HS-5 (cell line): Measurements from ENCODE around the gene RBM14.
"Not testable (repeated sequence)": the region's sequence is repeated elsewhere in the genome, so short reads cannot be mapped to it uniquely, and the experiment has no call there.

Source experiments
- DNase-seq: peaks from one replicate; pipeline ENCODE4 v3.0.0-alpha.2; 2012; ENCODE audit warnings: low read depth

RBM14 gene

GRCh38 chr11:66600219-66600618 is 16.2 kb upstream of the RBM14 start:
- no peak for DNase-seq

- no peak for DNase-seq
Measured at GRCh38 chr11:66600631-66601233, 15.7 kb upstream of the RBM14 start.

GRCh38 chr11:66603072-66603471 is 13.4 kb upstream of the RBM14 start:
- no peak for DNase-seq

GRCh38 chr11:66604155-66604554 is 12.3 kb upstream of the RBM14 start:
- DNase-seq = no peak

DNA sequence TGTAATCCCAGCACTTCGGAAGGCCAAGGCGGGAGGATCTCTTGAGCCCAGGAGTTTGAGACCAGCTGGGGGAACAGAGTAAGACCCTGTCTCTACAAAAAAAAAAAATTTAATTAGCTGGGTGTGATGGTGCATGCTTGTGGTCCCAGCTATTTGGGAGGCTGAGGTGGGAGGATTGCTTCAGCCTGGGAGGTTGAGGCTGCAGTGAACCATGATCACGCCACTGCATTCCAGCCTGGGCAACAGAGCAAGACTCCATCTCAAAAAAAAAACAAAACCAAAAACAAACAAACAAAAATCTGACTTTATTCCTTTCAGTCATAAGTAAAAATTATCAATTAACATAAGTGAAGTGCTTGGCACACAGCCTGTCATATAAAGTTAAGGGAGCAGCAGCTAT is 9.8 kb upstream of the RBM14 start:
- not testable (repeated sequence) for DNase-seq

DNA sequence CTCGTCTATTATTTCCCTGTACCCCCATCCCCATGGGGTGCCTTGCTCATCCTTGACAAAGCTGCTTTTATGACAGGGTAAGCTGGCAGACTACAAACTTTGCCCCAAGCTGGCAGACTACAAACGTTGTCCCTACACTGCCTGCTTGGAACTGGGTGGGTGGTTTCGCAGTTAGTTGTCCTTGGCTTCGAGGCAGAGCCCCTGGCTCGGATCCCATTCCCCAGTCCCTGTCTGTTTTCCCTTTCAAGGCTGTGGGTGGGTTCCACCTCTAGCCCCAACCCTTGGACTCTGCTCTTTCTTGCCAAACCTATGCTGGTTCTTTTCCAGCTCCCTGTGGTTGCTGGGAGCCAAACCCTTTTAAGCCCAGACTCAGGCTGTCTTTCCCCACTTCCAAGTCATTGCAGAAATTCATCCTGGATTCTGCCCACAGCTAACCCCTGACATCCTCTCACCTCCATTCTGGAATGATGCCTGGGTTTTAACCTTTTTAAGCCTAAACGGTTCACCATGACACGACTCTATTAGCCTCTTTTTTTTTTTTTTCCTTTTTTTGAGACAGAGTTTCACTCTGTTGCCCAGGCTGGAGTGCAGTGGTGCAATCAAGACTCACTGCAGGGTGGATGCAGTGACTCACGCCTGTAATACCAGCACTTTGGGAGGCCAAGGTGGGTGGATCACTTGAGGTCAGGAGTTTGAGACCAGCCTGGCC is 9.2 kb upstream of the RBM14 start:
- DNase-seq = peak; percentile 15

- DNase-seq = no peak
Measured at GRCh38 chr11:66609721-66610617, 6.5 kb upstream of the RBM14 start.

- DNase-seq = no peak
Measured at GRCh38 chr11:66612458-66612857, 4.0 kb upstream of the RBM14 start.

GRCh38 chr11:66614073-66614472 is 2.4 kb upstream of the RBM14 start:
- DNase-seq = no peak

DNA sequence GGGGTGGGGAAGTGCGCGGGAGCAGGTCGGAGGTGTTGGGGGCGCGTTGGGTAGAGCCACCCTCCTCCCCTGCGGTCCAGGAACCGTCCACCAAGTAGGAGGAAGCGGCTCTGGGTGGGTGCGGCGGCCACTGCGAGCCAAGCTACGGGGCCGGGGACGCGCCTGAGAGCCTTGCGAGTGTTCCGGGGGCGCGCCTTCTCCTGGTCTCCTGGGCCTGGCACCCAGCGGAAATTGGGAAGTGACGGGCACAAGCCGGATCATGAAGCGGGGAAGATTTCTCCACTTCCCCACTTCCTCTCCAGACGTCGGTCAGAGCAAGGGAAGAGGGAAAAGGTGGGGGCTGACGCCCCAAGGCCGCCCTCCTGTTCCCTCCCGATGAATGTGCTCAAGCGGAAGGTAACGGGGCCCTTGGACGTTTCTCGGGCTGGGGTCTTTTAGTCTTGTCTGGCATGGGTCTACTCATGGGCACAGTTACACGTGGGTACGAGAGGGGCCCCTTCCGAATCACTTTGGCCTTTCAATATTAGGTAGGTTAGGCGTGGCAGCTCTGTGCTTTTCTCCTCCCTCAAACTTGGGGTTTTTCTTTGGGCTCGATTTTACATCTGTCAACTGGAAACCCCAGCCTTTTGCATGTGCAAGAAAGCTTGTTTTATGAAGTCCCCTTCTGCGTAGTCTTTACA is 865 bp downstream of the RBM14 start:
- peak; percentile 24 for DNase-seq

DNA sequence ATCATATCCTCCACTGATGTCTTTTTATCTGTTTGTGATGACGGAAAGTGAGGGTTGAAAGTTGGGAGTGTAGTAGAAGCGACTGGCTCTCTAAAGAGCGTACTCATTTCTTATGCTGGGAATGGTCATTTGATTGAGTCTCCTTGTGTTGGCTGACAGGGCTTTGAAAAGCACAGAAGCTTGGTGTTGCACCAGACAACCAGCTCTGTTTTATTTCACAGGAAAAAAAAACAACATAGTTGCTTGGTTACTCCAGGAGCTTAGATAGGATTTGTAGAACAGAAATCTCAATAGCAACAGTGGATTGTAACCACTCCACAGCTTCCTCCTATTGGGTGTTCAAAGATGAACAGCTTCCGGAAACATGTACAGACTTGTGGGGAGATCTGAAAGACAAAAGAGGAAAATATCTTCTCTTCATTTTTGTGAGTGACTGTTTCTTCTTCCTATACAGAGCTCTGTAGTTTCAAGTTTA is 2.7 kb downstream of the RBM14 start:
- DNase-seq = no peak

- DNase-seq = no peak
Measured at GRCh38 chr11:66624450-66624849, 8.0 kb downstream of the RBM14 start.

DNA sequence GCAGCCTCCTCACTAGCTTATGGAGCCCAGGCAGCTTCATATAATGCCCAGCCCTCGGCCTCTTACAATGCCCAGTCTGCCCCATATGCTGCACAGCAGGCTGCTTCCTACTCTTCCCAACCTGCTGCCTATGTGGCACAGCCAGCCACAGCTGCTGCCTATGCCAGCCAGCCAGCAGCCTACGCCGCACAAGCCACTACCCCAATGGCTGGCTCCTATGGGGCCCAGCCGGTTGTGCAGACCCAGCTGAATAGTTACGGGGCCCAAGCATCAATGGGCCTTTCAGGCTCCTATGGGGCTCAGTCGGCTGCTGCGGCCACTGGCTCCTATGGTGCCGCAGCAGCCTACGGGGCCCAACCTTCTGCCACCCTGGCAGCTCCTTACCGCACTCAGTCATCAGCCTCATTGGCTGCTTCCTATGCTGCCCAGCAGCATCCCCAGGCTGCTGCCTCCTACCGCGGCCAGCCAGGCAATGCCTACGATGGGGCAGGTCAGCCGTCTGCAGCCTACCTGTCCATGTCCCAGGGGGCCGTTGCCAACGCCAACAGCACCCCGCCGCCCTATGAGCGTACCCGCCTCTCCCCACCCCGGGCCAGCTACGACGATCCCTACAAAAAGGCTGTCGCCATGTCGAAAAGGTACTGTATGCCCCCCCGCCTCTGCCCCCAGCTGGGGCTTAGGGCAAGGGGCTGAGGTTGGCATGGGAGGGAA is 8.8 kb downstream of the RBM14 start:
- DNase-seq = no peak

GRCh38 chr11:66625752-66626149 is 9.3 kb downstream of the RBM14 start:
- no peak for DNase-seq

DNA sequence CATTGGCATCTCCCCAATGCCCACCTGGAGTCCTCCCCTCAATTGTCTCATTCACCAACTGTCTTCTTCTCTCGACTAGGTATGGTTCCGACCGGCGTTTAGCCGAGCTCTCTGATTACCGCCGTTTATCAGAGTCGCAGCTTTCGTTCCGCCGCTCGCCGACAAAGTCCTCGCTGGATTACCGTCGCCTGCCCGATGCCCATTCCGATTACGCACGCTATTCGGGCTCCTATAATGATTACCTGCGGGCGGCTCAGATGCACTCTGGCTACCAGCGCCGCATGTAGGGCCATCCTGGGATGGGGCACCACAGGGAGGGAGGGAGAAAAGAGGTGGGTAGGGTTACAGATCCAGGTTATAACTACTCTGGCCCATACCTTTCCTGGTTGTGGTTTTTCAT is 10.0 kb downstream of the RBM14 start:
- DNase-seq = no peak

- DNase-seq = no peak
Measured at GRCh38 chr11:66626926-66627325, 10.5 kb downstream of the RBM14 start.

DNA sequence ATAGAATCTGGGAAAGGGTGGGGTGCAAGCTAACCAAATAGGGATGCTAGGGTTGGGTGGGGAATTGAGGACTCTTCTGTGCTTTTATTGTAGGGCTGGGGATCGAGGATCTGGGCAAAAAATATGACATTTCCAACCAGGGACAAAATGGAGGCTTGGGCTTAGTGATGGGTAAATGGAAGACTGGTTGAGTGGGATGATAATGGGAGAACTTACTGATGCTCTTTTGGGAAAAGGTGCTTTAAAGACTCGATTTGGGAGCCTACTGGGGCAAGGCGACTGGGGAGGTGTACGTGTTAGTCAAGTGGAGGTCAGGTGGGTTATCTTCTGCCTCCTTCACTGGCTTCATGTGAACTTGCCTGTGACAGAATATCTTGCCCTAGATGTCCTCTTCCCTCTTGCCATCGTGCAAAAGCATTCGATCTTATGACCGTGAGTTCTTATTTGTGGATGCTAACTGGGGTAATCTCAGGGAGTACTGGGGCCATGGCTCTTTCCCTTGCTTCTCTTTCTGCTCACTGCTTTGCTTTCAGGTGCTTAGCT is 11.7 kb downstream of the RBM14 start:
- DNase-seq = no peak

DNA sequence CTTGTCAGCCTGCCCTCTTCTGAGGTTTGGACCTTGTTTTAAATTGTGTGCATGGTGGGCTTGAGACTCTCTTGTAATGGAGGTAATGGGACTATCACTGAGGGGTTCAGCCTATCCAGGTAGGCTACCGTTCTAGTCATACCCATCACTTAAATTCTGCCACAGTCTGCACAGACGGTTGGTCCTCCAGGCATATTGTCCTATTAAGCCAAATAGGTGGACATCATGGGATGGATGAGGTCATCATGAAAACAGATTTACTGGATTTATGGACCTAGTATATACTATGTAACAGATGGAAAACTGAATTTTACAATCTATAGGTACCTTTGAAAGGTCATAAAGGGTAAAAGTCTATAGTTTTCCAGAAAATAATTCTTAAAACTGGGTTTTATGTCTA is 12.9 kb downstream of the RBM14 start:
- no peak for DNase-seq

GRCh38 chr11:66631883-66632282 is 15.5 kb downstream of the RBM14 start:
- no peak for DNase-seq

DNA sequence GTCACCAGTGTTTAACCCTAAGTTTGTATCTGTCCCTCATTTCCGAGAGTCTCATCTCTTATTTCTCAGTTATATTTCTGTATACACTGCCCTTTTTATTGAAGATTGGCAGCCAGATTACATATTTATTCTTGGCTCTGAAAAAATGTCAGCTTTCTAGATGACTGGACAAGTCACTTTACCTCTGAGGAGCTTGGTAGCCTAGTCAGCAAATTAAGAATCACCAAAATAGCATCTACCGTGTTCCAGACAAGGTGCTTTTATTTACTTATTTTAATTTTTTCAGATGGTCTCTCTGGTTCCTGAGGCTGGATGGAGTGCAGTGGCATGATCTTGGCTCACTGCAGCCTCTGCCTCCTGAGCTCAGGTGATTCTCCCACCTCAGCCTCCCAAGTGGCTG is 16.5 kb downstream of the RBM14 start:
- no peak for DNase-seq

DNA sequence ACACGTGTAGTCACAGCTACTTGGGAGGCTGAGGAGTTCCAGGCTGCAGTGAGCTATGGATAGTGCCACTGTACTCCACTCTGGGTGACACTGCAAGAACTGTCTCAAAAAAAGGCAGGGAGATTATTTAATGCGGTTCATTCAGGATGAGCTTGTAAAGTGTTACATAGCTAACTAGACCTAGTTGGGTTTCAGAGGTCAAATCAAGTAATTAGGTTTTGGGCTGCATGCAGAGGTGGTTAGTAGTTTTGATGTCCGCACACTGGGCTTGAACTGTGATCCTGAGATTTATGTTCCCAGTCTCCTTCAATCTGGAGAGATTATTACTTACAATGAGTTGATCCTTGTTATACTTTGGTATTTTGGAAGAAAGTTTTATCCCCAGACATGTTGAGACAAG is 20.0 kb downstream of the RBM14 start:
- DNase-seq = no peak
